ENCODE data around the gene CGB8. TPM values are rescaled to one million over a fixed set of nuclear protein-coding genes. Genes with fewer than 3 reads are reported as not detected.

Gene CGB8
- total RNA-seq, 1 experiment from 2014 or later, result 0.34 TPM

DNA sequence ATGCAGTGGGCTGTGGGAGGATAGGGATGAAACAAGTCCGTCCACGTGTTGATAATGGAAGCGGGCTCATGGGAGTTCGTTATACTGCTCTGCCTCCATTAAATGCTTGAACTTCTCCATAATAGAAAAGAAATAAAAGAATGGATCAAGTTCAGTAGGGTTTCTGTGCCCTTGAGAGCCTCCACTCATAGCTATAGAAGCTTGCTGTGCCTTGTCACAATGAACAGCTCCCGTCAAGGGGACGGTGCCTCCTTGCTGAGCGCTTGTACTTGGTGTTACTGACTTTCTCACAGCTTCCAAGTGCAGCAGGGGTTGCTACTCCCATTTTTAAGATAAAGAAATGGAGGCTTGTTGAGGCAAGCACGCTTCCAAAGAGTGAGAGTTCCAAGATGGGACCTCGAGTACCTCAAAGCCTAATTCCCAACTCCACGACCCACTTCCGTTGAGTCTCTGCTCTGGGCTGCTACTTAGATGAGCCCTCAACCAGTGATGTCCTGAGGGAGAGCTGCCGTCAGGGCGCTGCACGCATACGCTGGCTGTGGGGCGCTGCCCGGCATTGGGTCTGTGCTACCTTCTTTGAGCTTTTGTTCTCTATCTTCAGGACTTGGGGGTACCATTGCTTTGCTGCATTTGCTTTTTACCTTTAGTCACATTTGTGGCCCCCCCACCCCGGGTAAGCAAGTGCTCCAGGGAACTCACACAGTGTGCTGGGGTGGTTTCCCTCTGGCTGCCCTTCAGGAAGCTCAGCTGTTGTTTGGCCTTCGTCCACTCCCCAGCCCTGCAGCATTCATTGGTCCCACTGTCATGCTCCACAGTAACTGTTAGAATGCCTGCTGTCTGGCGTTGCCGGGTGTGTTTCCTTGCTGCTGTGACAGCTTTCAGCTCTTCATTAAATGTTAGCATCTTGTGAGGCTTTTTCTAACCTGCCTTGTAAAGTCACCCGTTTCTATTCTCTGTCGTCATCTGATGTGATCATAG, 45.9 kb upstream of the CGB8 start (continued):
- TF ChIP-seq, protein P1, sequence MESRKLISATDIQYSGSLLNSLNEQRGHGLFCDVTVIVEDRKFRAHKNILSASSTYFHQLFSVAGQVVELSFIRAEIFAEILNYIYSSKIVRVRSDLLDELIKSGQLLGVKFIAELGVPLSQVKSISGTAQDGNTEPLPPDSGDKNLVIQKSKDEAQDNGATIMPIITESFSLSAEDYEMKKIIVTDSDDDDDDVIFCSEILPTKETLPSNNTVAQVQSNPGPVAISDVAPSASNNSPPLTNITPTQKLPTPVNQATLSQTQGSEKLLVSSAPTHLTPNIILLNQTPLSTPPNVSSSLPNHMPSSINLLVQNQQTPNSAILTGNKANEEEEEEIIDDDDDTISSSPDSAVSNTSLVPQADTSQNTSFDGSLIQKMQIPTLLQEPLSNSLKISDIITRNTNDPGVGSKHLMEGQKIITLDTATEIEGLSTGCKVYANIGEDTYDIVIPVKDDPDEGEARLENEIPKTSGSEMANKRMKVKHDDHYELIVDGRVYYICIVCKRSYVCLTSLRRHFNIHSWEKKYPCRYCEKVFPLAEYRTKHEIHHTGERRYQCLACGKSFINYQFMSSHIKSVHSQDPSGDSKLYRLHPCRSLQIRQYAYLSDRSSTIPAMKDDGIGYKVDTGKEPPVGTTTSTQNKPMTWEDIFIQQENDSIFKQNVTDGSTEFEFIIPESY (IDR thresholded peaks at IDR 0.05; ENCODE audit: extremely low read depth, insufficient replicate concordance, low read length), result no peak
- no peak for TF ChIP-seq ZNF274 (IDR thresholded peaks at IDR 0.05; ENCODE audit: low read depth, low read length)
- no peak for TF ChIP-seq CBX3 (IDR thresholded peaks at IDR 0.05; ENCODE audit: low read depth)
- TF ChIP-seq ZFX (IDR thresholded peaks at IDR 0.05), result no peak
- no peak for TF ChIP-seq FOSL1 (IDR thresholded peaks at IDR 0.05; ENCODE audit: low read depth)
- TF ChIP-seq, protein P2, sequence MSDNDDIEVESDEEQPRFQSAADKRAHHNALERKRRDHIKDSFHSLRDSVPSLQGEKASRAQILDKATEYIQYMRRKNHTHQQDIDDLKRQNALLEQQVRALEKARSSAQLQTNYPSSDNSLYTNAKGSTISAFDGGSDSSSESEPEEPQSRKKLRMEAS (IDR thresholded peaks at IDR 0.05), result no peak
- TF ChIP-seq JUND (IDR thresholded peaks at IDR 0.05), result no peak
- no peak for TF ChIP-seq ELF1 (IDR thresholded peaks at IDR 0.05; ENCODE audit: borderline replicate concordance, low read depth)
- no peak for TF ChIP-seq EGR1 (IDR thresholded peaks at IDR 0.05; ENCODE audit: low read depth)

DNA sequence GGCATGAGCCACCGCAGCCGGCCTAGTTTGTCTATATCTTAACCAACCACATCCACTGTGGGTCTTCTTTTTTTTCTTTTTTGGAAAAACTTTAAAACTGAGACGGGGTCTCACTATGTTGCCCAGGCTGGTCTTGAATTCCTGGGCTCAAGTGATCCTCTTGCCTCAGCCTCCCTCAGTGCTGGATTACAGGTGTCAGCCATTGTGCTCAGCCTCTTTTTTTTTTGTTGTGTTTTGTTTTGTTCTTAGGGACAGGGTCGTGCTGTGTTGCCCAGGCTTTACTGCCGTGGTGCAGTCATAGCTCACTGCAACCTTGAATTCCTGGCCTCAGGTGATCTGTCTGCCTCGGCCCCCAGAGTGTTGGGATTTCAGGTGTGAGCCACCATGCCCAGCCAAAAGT, 43.8 kb upstream of the CGB8 start:
- no peak overlapping the region for H3K27ac ChIP-seq (ENCODE audit: low read depth, low read length)
- DNase-seq (ENCODE audit: low read depth, low spot score) (no peak), ATAC-seq (no peak)
- POLR2A ChIA-PET, result no interaction called here
- peaks cover 99% of the 10 kb centered on the region for H3K79me2 ChIP-seq (ENCODE audit: insufficient read depth, low read length)
- no peaks in the 10 kb centered on the region for H3K9me3 ChIP-seq (ENCODE audit: control insufficient read depth in 1 of 2, insufficient read depth in 1 of 2, low read depth in 1 of 2, low read length in 2 of 2)
- H3K9me2 ChIP-seq (ENCODE audit: insufficient read depth), result no peaks in the 10 kb centered on the region
- H2AFZ ChIP-seq (ENCODE audit: low read depth, low read length, poor library complexity, severe bottlenecking), result no peak overlapping the region
- TF ChIP-seq CEBPB (IDR thresholded peaks at IDR 0.05; ENCODE audit: low read depth), result no peak
- TF ChIP-seq, protein P1 (IDR thresholded peaks at IDR 0.05; ENCODE audit: extremely low read depth, insufficient replicate concordance, low read length), result no peak
- no peak for TF ChIP-seq FOSL1 (IDR thresholded peaks at IDR 0.05; ENCODE audit: low read depth)
- no peak for TF ChIP-seq ZNF274 (IDR thresholded peaks at IDR 0.05; ENCODE audit: low read depth, low read length)
- TF ChIP-seq, protein P3, sequence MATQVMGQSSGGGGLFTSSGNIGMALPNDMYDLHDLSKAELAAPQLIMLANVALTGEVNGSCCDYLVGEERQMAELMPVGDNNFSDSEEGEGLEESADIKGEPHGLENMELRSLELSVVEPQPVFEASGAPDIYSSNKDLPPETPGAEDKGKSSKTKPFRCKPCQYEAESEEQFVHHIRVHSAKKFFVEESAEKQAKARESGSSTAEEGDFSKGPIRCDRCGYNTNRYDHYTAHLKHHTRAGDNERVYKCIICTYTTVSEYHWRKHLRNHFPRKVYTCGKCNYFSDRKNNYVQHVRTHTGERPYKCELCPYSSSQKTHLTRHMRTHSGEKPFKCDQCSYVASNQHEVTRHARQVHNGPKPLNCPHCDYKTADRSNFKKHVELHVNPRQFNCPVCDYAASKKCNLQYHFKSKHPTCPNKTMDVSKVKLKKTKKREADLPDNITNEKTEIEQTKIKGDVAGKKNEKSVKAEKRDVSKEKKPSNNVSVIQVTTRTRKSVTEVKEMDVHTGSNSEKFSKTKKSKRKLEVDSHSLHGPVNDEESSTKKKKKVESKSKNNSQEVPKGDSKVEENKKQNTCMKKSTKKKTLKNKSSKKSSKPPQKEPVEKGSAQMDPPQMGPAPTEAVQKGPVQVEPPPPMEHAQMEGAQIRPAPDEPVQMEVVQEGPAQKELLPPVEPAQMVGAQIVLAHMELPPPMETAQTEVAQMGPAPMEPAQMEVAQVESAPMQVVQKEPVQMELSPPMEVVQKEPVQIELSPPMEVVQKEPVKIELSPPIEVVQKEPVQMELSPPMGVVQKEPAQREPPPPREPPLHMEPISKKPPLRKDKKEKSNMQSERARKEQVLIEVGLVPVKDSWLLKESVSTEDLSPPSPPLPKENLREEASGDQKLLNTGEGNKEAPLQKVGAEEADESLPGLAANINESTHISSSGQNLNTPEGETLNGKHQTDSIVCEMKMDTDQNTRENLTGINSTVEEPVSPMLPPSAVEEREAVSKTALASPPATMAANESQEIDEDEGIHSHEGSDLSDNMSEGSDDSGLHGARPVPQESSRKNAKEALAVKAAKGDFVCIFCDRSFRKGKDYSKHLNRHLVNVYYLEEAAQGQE (IDR thresholded peaks at IDR 0.05; ENCODE audit: low read depth), result no peak
- no peak for TF ChIP-seq POLR2AphosphoS5 (IDR thresholded peaks at IDR 0.05; ENCODE audit: low read depth, low read length)
- TF ChIP-seq ELF1 (IDR thresholded peaks at IDR 0.05; ENCODE audit: borderline replicate concordance, low read depth), result no peak
- TF ChIP-seq, protein P2 (IDR thresholded peaks at IDR 0.05), result no peak
- H3K9ac ChIP-seq (ENCODE audit: low read length), result no peak overlapping the region
- no peaks in the 10 kb centered on the region for H3K27me3 ChIP-seq (ENCODE audit: insufficient read depth, low read length)
- H3K36me3 ChIP-seq (ENCODE audit: control insufficient read depth in 1 of 2, insufficient read depth in 2 of 2, low read length in 2 of 2), result peaks cover 41 to 68% of the 10 kb centered on the region in 2 experiments
- BruUV-seq (replicated peaks), result no TSS peak
- H3K4me1 ChIP-seq (ENCODE audit: control insufficient read depth in 1 of 2, insufficient read depth in 2 of 2, low read length in 2 of 2), result peaks cover 0 to 3% of the 10 kb centered on the region in 2 experiments; a peak in 2 of 4 replicates
- intact Hi-C loops (cut with micrococcal nuclease), result no loop called here
- RAD21 ChIA-PET (ENCODE audit: low non-redundant PET in 1 of 2, low total read pairs in 2 of 2, uncharacterized antibody in 2 of 2, unreplicated experiment in 2 of 2), result no interaction called here
- H4K20me1 ChIP-seq (ENCODE audit: insufficient read depth), result peaks cover 37% of the 10 kb centered on the region; the same call in 1 of the 2 replicates
- CTCF ChIA-PET, result no interaction called here
- no peak overlapping the region for H3K4me3 ChIP-seq (replicated peaks in 1 of 2; ENCODE audit: low read depth in 1 of 2, low read length in 2 of 2)
- H3K4me2 ChIP-seq (ENCODE audit: low read length), result no peak overlapping the region
